Choroid plexus epithelial cell (primary cell): ENCODE results near the gene SECISBP2.
"Not testable (repeated sequence)": the region's sequence is repeated elsewhere in the genome, so short reads cannot be mapped to it uniquely, and the experiment has no call there.

Experiments used
- DNase-seq: peaks from one replicate; pipeline ENCODE4 v3.0.0-alpha.2; 2010; ENCODE audit warnings: low read depth
- H3K4me3 ChIP-seq: 2 replicates; pipeline ENCODE4 v1.5.1; 2011; ENCODE audit warnings: low read depth, mild to moderate bottlenecking, control low read depth, low read length, moderate library complexity
- CTCF ChIP-seq: conservative IDR thresholded peaks from 2 replicates; pipeline ENCODE4 v1.5.1; 2011; ENCODE audit warnings: low read depth, mild to moderate bottlenecking, control low read depth, inconsistent platforms, low read length, moderate library complexity

SECISBP2 gene

GRCh38 chr9:89295400-89295799 is 22.9 kb upstream of the SECISBP2 start:
- H3K4me3 ChIP-seq: no peak overlapping the region
- TF ChIP-seq CTCF: no peak
- no peak for DNase-seq

GRCh38 chr9:89301996-89302395 is 16.3 kb upstream of the SECISBP2 start:
- DNase-seq, H3K4me3 ChIP-seq: not testable (repeated sequence)

- TF ChIP-seq CTCF: no peak
- H3K4me3 ChIP-seq: no peak overlapping the region
- DNase-seq: no peak
Observed at GRCh38 chr9:89304020-89304833, 14.1 kb upstream of the SECISBP2 start.

GRCh38 chr9:89304834-89305188 is 13.5 kb upstream of the SECISBP2 start:
- no peak overlapping the region for H3K4me3 ChIP-seq
- DNase-seq: no peak
- TF ChIP-seq CTCF: no peak

- TF ChIP-seq CTCF: no peak
- H3K4me3 ChIP-seq: no peak overlapping the region
- DNase-seq: no peak
Observed at GRCh38 chr9:89305868-89306267, 12.4 kb upstream of the SECISBP2 start.

- H3K4me3 ChIP-seq: no peak overlapping the region
- no peak for TF ChIP-seq CTCF
- peak; percentile 16 for DNase-seq
Observed at GRCh38 chr9:89309166-89309565, 9.1 kb upstream of the SECISBP2 start.

GRCh38 chr9:89309608-89310474 is 8.5 kb upstream of the SECISBP2 start:
- peak overlapping the region; percentile 72 for H3K4me3 ChIP-seq
- TF ChIP-seq CTCF: no peak
- peak; percentile 14 for DNase-seq
